Trophoblast cell (in vitro differentiated cells and primary cell): ENCODE measurements around the gene UQCC5.

ENCODE experiments used
- DNase-seq, 2 donors: peaks; one replicate each; pipeline ENCODE4 v3.0.0-alpha.2; 2016
- H2AFZ ChIP-seq: 2 replicates; pipeline ENCODE4 v1.6.1; 2013; ENCODE audit warnings: low read length, moderate library complexity, mild to moderate bottlenecking; ENCODE audit not compliant: insufficient read depth, poor library complexity
- H2AK5ac ChIP-seq: 2 replicates; pipeline ENCODE4 v1.6.1; 2013; ENCODE audit warnings: mild to moderate bottlenecking, low read length
- H2BK120ac ChIP-seq: 2 replicates; pipeline ENCODE4 v1.6.1; 2013; ENCODE audit warnings: low read length, mild to moderate bottlenecking, moderate library complexity; ENCODE audit not compliant: insufficient read depth, poor library complexity
- H2BK12ac ChIP-seq: 2 replicates; pipeline ENCODE4 v1.6.1; 2013; ENCODE audit warnings: mild to moderate bottlenecking, low read length, moderate library complexity
- H2BK5ac ChIP-seq: 2 replicates; pipeline ENCODE4 v1.6.1; 2013; ENCODE audit warnings: low read length, low read depth, moderate library complexity, mild to moderate bottlenecking; ENCODE audit not compliant: poor library complexity
- H3K14ac ChIP-seq: 2 replicates; pipeline ENCODE4 v1.6.1; 2013; ENCODE audit warnings: mild to moderate bottlenecking, low read length
- H3K18ac ChIP-seq: 2 replicates; pipeline ENCODE4 v1.6.1; 2013; ENCODE audit warnings: mild to moderate bottlenecking, low read length
- H3K23ac ChIP-seq: 2 replicates; pipeline ENCODE4 v1.6.1; 2013; ENCODE audit warnings: low read length
- H3K27ac ChIP-seq: 2 replicates; pipeline ENCODE4 v1.5.1; 2013; ENCODE audit warnings: low read depth, mild to moderate bottlenecking, inconsistent platforms, low read length, moderate library complexity
- H3K27me3 ChIP-seq: 2 replicates; pipeline ENCODE4 v1.6.1; 2013; ENCODE audit warnings: inconsistent platforms, mild to moderate bottlenecking, low read length, moderate library complexity; ENCODE audit not compliant: insufficient read depth
- H3K36me3 ChIP-seq, 2 experiments: 1 replicate in 1 of 2; 2 replicates in 1 of 2; pipeline ENCODE4 v1.6.1; 2013; ENCODE audit warnings: low read length in 2 of 2, mild to moderate bottlenecking in 2 of 2, moderate library complexity in 1 of 2; ENCODE audit not compliant: insufficient read depth in 2 of 2, control insufficient read depth in 1 of 2
- H3K4ac ChIP-seq: 2 replicates; pipeline ENCODE4 v1.6.1; 2013; ENCODE audit warnings: low read depth, mild to moderate bottlenecking, low read length, moderate library complexity
- H3K4me1 ChIP-seq, 2 experiments: 1 replicate in 1 of 2; 2 replicates in 1 of 2; pipeline ENCODE4 v1.6.1; 2013; ENCODE audit warnings: low read length in 2 of 2, mild to moderate bottlenecking in 2 of 2, moderate library complexity in 1 of 2; ENCODE audit not compliant: insufficient read depth in 2 of 2, control insufficient read depth in 1 of 2
- H3K4me2 ChIP-seq: 2 replicates; pipeline ENCODE4 v1.6.1; 2013; ENCODE audit warnings: inconsistent platforms, mild to moderate bottlenecking, low read length, moderate library complexity
- H3K4me3 ChIP-seq: 2 replicates; pipeline ENCODE4 v1.5.1; 2013; ENCODE audit warnings: mild to moderate bottlenecking, low read depth, low read length, inconsistent platforms
- H3K79me1 ChIP-seq: one replicate; pipeline ENCODE4 v1.6.1; 2013; ENCODE audit warnings: low read length
- H3K79me2 ChIP-seq: 2 replicates; pipeline ENCODE4 v1.6.1; 2013; ENCODE audit warnings: low read length, mild to moderate bottlenecking; ENCODE audit not compliant: control insufficient read depth, insufficient read depth, poor library complexity
- H3K9ac ChIP-seq: 2 replicates; pipeline ENCODE4 v1.6.1; 2013; ENCODE audit warnings: mild to moderate bottlenecking, low read length
- H3K9me3 ChIP-seq: 2 replicates; pipeline ENCODE4 v1.6.1; 2013; ENCODE audit warnings: low read depth, mild to moderate bottlenecking, control low read depth, inconsistent platforms, low read length; ENCODE audit not compliant: insufficient read depth
- H4K12ac ChIP-seq: 2 replicates; pipeline ENCODE4 v1.6.1; 2013; ENCODE audit warnings: low read depth, mild to moderate bottlenecking, low read length, moderate library complexity
- H4K8ac ChIP-seq: 2 replicates; pipeline ENCODE4 v1.6.1; 2013; ENCODE audit warnings: low read depth, mild to moderate bottlenecking, low read length, moderate library complexity
- H4K91ac ChIP-seq: one replicate; pipeline ENCODE4 v1.6.1; 2013; ENCODE audit warnings: low read depth, mild to moderate bottlenecking, low read length, moderate library complexity
- WGBS: extraction: QIAGEN DNeasy Blood & Tissue Kit; methylation state at CpG from one replicate; pipeline ENCODE4 v1.1.7; 2013; ENCODE audit warnings: missing lambda C conversion rate; ENCODE audit not compliant: insufficient read length, insufficient coverage; ENCODE audit errors: extremely low coverage; 5-methylcytosine and 5-hydroxymethylcytosine counted together

Gene UQCC5

GRCh38 chr3:52513281-52513680 lies 23.1 kb upstream of the UQCC5 start:
- no peak overlapping the region for H2BK12ac ChIP-seq
- no peak overlapping the region for H2AFZ ChIP-seq
- H3K23ac ChIP-seq, result no peak overlapping the region
- no peaks in the 10 kb centered on the region for H3K79me1 ChIP-seq
- peaks cover 3% of the 10 kb centered on the region for H3K9me3 ChIP-seq
- no peak overlapping the region for H4K8ac ChIP-seq
- no peak overlapping the region for H2AK5ac ChIP-seq
- H3K79me2 ChIP-seq, result no peaks in the 10 kb centered on the region
- no peak overlapping the region for H4K91ac ChIP-seq
- no peaks in the 10 kb centered on the region for H3K4me1 ChIP-seq
- WGBS, result no CpG with 5 or more reads among the region's 7 CpGs
- no peak overlapping the region for H2BK120ac ChIP-seq
- no peak overlapping the region for H3K14ac ChIP-seq
- no peak for DNase-seq
- H3K4ac ChIP-seq, result no peak overlapping the region
- H4K12ac ChIP-seq, result no peak overlapping the region
- H3K9ac ChIP-seq, result no peak overlapping the region
- H3K36me3 ChIP-seq, result no peaks in the 10 kb centered on the region
- H3K4me3 ChIP-seq, result no peak overlapping the region
- H3K27me3 ChIP-seq, result no peaks in the 10 kb centered on the region
- H3K27ac ChIP-seq, result no peak overlapping the region
- no peak overlapping the region for H2BK5ac ChIP-seq
- no peak overlapping the region for H3K18ac ChIP-seq
- H3K4me2 ChIP-seq, result no peak overlapping the region

GRCh38 chr3:52514576-52514975 lies 21.8 kb upstream of the UQCC5 start:
- no peak overlapping the region for H4K8ac ChIP-seq
- no CpG with 5 or more reads among the region's 11 CpGs for WGBS
- no peak overlapping the region for H3K27ac ChIP-seq
- H3K9me3 ChIP-seq, result peaks cover 4% of the 10 kb centered on the region
- no peak overlapping the region for H2BK5ac ChIP-seq
- DNase-seq, result no peak
- H3K9ac ChIP-seq, result no peak overlapping the region
- no peak overlapping the region for H3K23ac ChIP-seq
- no peaks in the 10 kb centered on the region for H3K79me2 ChIP-seq
- H2BK12ac ChIP-seq, result no peak overlapping the region
- peaks cover 0 to 6% of the 10 kb centered on the region in 2 experiments for H3K4me1 ChIP-seq
- H3K4me2 ChIP-seq, result no peak overlapping the region
- no peak overlapping the region for H3K4me3 ChIP-seq
- H3K4ac ChIP-seq, result no peak overlapping the region
- no peak overlapping the region for H3K14ac ChIP-seq
- no peaks in the 10 kb centered on the region for H3K79me1 ChIP-seq
- H3K27me3 ChIP-seq, result no peaks in the 10 kb centered on the region
- H4K12ac ChIP-seq, result no peak overlapping the region
- H2AK5ac ChIP-seq, result no peak overlapping the region
- H3K36me3 ChIP-seq, result no peaks in the 10 kb centered on the region
- no peak overlapping the region for H3K18ac ChIP-seq
- H2AFZ ChIP-seq, result no peak overlapping the region
- no peak overlapping the region for H2BK120ac ChIP-seq
- H4K91ac ChIP-seq, result no peak overlapping the region

- H2BK5ac ChIP-seq, result no peak overlapping the region
- H2BK12ac ChIP-seq, result no peak overlapping the region
- no peaks in the 10 kb centered on the region for H3K36me3 ChIP-seq
- no peaks in the 10 kb centered on the region for H3K79me1 ChIP-seq
- no peak overlapping the region for H3K18ac ChIP-seq
- H3K27me3 ChIP-seq, result no peaks in the 10 kb centered on the region
- no peak overlapping the region for H3K4ac ChIP-seq
- H3K14ac ChIP-seq, result no peak overlapping the region
- H3K9ac ChIP-seq, result no peak overlapping the region
- no peak overlapping the region for H2AK5ac ChIP-seq
- H2BK120ac ChIP-seq, result no peak overlapping the region
- no peaks in the 10 kb centered on the region for H3K79me2 ChIP-seq
- DNase-seq, result no peak
- H4K91ac ChIP-seq, result no peak overlapping the region
- no peak overlapping the region for H3K4me2 ChIP-seq
- peaks cover 0 to 6% of the 10 kb centered on the region in 2 experiments for H3K4me1 ChIP-seq
- H3K23ac ChIP-seq, result no peak overlapping the region
- H3K27ac ChIP-seq, result no peak overlapping the region
- WGBS, result no CpG with 5 or more reads among the region's 6 CpGs
- H4K8ac ChIP-seq, result no peak overlapping the region
- peaks cover 5% of the 10 kb centered on the region for H3K9me3 ChIP-seq
- no peak overlapping the region for H3K4me3 ChIP-seq
- no peak overlapping the region for H2AFZ ChIP-seq
- no peak overlapping the region for H4K12ac ChIP-seq
Observed at GRCh38 chr3:52515192-52515591, 21.2 kb upstream of the UQCC5 start.

- no peak overlapping the region for H3K4me2 ChIP-seq
- H3K79me1 ChIP-seq, result no peaks in the 10 kb centered on the region
- no peak for DNase-seq
- H3K4ac ChIP-seq, result no peak overlapping the region
- no peak overlapping the region for H2BK12ac ChIP-seq
- H3K23ac ChIP-seq, result no peak overlapping the region
- no peak overlapping the region for H3K14ac ChIP-seq
- H3K27me3 ChIP-seq, result no peaks in the 10 kb centered on the region
- H3K4me1 ChIP-seq, result peaks cover 0 to 6% of the 10 kb centered on the region in 2 experiments
- no CpG with 5 or more reads among the region's 19 CpGs for WGBS
- no peak overlapping the region for H4K91ac ChIP-seq
- H2AK5ac ChIP-seq, result no peak overlapping the region
- no peak overlapping the region for H2BK120ac ChIP-seq
- H3K27ac ChIP-seq, result no peak overlapping the region
- H3K18ac ChIP-seq, result no peak overlapping the region
- no peaks in the 10 kb centered on the region for H3K36me3 ChIP-seq
- no peaks in the 10 kb centered on the region for H3K79me2 ChIP-seq
- H4K8ac ChIP-seq, result no peak overlapping the region
- no peak overlapping the region for H2BK5ac ChIP-seq
- H3K4me3 ChIP-seq, result no peak overlapping the region
- H3K9ac ChIP-seq, result no peak overlapping the region
- no peak overlapping the region for H2AFZ ChIP-seq
- peaks cover 5% of the 10 kb centered on the region for H3K9me3 ChIP-seq
- H4K12ac ChIP-seq, result no peak overlapping the region
Observed at GRCh38 chr3:52516509-52517195, 19.8 kb upstream of the UQCC5 start.
